ENCODE data around the gene CFAP91.

The CFAP91 gene

DNA sequence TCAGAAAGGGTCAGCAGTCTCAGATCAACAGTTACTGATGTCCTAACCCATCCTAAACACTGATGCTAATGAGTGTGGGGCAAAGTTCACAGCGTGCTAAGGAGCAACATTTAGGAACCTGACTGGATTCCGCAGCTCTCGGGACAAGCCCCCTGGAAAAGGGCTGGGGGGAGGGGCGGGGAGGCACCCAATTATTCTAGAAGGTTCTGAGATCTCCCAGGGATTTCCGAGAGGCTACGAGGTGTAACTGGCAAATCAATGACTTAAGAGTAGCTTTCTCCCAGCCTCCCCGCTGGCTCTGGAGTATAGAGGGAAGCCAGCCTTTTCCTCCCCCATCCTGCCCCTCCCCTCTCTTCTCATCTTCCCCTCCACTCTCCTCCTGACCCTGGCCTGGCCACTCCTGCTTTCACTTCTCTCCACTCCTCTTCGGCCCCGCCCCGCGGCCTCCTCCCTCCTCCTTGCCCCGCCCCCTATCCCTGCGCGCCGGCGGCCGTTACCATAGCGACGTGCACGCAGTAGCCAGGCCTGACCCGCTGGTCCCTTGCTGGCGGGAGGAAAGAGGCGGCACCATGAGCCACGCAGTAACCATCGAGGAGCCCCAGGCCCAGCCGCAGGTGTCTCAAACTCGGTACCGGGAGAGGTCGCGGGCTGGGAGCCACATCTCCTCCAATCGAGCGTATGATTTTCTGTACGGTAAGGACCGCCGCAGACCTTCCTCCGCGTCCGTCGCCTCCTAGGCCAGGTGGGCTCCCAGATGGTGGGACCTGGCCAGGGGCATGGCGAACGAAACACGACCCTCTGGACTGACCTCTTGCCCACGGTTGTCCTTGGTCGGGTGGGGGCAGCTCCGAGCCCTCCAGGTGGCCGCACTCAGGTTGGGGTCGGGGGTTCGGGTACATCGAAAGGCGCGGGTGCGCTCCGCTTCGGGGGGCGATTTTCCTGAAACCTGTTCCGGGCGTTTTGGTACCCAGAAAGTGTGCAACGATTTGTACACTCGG is at the start of gene CFAP91:
Gene CFAP91 (plus strand): TSS at position 493 of the 998 bp plus-strand sequence. CDS start 77 bp downstream, at position 570.
- DNase-seq (ENCODE audit: low read depth), result peak; percentile 74

DNA sequence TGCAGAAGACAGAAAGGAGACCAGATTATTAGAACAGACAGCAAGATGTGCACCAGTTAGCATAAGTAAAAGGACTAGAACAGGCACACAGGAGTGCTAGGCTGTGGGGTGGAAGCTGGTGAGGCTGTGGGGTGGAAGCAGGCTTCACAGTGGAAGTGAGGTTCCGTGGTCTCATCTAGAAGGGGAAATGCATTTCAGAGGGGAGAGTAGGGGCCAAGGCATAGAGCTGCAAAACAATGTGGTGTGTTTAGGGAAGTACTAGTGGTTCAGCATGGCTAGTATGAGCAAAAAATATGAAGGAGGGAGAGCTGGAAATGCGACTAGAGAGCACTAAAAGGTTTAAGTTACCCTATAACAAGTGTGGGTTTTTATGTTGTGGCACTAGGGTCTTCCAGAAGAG is 48.9 kb upstream of the CFAP91 start:
- no peak for DNase-seq (ENCODE audit: low read depth)

DNA sequence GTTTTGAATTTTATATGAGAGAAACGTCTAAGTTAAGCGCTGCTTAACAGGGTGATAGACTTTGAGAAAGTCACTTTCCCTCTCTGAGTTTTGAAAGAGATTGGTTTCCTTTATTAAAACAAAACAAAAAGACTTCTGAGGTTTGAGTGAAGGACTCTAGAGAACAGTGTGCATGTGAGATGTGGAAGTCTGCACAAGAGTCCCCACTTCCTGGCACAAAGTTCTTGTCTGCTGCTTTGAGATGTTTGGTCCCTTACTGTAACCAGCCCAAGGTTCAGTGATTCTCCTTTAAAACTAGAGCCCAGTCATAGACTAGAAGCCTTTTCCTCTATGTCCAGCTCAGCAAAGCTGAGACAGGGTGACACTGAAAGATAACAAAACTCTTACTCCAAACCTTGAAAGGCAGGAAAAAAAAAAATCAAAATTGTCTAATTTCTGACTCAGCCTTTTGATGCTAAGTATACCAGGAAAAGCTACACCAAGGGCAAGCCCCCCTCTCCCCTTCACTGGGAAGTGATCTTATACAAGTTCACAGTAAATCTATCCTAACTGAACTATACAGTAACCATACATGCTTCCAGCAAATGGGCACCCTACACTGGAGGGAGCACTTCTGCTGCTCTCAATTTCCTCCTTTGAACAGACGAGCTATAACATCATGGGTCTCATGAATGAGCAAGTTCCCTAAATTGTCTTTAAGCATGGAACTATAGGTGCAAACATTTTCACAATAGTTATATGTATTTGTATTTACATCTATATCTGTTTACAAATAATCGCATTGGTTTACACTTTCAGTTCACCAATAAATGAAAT is 44.7 kb upstream of the CFAP91 start:
- DNase-seq (ENCODE audit: low read depth), result no peak

DNA sequence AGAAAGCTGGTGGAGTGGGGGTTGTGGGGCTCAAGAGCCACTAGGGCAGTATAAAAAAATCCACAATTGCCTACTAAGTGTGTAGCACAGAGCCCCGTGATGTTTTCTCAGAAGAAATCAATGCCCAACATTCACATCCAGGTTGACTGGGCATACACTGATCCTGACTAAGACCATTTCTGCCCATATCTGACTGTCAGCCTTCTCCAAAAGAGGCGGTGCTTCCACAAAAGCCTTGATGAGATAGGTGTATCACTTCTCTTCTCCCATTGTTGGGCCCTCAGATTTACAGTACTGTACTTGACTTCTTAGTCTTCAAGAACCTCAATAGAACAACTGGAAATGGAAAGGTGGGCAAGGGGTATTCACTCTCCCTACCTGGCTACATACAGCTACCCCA is 43.8 kb upstream of the CFAP91 start:
- no peak for DNase-seq (ENCODE audit: low read depth)

DNA sequence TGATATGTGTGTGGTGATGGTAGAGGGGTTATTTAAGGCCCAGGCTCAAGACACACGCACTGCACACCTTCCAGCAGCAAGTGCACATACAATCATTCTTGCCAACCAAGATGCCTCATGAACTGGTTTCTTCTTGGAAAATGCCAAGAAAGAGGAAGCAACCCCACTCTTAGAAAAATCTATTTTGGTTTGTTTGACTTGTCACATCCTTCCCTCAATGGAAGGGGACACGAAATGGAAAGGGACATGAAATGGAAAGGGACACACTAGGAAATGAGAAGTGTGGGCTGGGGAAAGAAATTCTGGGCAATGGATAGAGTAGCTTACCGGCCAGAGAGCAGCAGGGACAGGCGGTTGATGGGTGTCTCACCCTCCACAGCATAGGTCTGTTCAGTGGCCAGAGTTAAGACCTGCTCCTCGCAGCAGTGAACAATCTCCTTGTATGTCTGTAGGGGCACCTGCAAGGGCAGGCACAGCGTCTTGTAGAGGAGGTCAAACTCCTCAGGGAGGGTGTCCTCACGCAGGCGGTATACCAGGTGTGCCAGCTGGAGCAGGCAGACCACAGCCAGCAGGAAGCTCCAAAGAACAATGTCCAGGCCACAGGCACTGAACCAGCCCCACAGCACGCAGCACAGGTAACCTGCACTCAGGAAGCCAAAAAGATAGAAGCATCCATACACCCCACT is 43.1 kb upstream of the CFAP91 start:
- DNase-seq (ENCODE audit: low read depth), result no peak

DNA sequence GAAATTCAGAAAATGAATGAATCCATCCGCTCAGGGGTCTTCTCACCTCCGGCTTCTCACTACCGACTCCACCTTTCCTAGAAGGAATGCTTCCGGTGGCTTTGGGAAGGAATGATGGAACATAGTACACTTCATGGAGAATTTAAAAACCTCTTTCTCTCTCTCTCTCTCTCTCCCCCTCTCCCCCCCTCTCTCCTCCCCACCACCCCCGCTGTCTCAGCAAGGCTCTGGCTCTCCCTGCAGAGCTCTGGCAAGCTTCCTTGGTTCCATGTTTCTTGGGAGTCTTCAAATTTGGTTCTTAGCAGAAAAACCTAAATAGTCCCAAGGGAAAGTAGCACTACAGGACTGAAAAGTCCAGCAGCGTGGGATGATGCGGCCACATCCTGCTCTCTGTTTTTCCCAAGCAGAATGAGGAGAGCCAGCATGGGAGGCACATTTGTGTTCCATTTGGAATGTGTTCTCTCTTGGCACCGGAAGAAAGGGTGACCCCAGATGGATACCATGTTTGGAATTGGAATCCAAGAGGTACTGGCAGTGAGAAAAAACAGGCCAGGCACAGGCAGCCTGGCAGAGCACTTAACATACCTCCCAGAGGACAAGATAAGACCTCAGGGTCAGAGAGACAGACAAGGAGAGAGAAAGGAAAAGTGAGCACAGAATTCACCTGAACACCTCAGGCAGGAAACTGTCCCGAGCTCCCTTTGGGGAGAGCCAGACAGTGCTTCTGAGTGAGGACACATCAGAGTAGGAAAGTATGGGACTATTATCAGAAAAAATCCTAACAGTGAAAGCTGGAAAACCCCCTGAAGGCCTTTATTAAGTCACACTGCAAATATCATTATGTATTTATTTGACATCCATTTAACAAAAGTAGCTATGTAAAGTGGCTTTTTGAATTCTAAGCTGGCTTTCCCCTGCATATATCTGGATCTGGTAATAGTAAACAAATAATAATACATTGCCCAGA is 42.1 kb upstream of the CFAP91 start, which contains the start of gene POPDC2:
Gene POPDC2 (minus strand): TSS at position 116 of the 967 bp plus-strand sequence. CDS start 166 bp downstream, outside the sequence.
- DNase-seq (ENCODE audit: low read depth), result no peak

DNA sequence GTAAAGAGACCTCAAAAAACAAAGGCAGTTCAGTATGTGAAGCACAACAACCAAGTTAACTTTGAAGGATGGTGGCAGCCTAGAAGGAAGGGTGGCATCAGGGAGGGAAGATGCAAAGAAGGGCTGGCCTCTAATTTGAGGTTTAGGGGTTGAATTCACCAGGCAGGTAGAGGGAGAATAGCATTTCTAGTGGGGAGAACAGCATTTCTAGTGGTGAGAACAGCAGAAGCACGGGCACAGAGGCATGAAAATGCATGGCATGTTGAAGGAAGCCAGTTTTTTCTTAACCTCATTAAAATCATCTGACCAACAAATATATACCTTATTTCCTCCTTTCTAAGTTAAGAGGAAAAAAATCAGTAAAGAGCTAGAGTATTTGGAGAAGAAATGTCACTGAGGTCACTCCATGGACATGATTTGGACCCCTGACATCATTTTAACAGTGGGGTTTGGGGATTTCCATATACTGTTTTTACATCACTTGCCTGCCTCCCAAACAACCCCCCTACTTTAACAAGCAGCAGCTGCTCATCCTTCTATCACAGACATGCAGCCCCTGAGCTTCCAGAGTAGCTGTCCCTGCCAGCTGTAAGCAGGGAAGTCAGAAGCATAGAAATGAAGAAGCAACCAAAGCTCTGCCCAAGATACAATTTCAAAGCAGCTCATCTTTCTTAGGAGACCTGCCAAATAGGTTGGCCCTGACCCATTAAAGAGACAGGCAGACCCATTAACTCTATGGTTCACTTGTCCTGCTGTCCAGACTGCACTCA is 40.0 kb upstream of the CFAP91 start:
- no peak for DNase-seq (ENCODE audit: low read depth)

DNA sequence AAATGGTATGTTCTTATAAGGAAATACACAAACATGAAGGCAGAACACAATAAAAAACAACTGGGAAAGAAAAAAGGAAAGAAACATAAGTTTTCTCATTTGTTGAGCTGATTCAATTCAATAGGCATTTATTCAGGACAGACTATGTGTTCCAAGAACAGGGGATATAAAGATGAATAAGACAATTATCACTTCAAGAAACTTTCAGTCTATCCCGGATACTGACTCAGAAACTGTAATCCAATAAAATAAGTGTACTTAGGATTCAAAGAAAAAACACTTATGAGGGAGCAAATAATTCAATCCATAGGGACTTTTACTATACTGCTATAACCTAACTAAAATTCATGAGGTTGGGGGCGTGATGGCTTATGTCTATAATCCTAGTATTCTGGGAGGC is 38.9 kb upstream of the CFAP91 start:
- no peak for DNase-seq (ENCODE audit: low read depth)

DNA sequence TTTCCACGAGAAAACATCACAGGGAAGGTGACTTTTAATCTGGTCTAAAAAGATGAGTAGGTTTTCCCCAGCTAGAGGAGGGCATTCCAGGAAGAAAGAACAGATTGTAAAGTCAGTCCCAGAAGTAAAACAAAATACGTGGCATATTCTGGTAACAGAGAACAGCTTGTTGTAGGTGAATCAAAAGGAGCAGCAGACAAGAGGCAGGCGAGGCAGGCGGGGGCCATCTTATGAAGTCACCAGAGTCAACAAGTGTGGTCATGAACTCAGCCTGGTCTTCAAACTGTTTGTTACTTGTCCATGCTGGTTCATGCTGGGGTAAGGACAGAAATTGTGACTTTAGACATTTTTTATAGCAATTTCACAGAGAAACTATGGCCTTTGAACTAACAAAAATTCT is 38.5 kb upstream of the CFAP91 start:
- no peak for DNase-seq (ENCODE audit: low read depth)

DNA sequence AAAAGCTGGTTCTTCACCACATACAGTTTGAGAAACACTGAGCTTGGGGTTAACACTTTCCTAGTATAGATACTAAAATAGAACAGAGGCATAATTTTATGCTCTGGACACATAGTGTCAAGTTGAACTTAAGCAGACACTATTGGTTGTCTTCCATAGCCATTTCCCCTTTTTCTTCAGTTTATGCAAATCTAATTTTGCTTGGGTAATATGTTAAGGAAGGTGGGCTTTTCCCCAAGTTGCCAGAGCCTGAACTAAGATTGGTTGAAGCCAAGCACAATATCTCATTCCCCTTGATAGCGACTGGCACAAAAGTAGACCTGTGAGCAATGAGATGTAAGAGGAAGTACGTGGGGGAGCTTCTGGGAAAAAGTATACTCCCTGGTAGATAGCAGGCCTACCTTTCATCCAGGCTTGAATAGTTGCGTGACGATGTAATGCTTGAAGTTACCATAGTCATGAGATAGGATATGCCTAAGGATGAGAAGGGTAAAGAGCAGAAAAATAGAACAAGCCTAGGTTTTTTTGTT is 37.9 kb upstream of the CFAP91 start:
- no peak for DNase-seq (ENCODE audit: low read depth)

DNA sequence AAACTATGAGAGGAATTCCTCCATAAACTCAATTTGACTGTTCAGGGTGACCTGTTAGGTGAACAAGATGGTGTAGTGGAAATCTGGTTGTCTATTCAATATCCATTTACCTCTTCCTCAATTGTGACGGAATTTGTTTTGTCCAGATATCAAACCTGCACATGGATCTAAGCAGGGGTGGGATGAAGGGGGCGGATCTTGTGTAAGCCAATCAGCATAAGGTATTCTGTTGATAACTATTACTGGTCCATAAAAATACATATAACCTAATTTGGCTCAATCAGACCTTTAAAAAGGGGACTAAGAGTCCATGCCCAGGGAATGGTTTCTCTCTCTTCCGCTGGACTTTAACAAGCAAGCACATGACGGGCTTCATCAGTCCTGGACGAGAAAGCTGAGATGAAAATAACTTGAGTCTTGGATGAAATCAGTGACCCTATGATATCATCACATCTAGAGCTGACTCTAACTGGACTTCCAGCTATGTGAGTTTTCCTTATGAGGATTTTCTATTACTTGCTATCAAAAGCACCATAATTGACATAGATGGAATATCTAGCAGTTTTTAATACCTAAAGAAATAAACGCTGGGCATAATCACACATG is 36.8 kb upstream of the CFAP91 start:
- no peak for DNase-seq (ENCODE audit: low read depth)

DNA sequence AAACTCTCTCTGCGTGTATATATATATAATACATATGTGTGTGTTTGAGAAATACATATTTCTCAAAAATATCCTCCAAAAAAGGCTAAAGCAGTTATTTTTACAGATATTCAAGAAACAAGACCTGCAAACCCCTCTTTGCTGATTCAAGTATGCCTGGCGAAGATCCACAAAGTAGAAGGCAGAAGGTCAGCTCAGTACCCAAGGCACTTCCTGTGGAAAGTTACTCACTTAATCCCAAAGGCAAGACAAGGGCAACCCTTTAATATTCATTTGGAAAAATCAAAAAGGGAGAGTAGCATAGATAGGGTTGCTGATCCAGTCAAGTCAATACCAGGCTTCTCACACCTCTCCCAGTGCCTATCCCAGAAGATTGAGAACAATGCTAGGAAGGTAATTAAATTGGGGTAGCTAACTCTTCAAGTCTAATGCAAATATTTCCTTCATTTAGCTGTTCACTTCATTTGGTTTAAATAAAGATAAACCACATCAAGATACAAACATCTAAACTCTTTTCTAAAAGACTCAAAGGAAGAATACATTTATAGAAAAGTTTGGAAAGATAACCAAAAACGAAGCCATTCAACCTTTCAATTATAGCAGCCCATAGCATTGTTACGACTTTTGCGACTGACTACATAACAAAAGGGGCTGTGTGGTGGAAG is 32.8 kb upstream of the CFAP91 start:
- DNase-seq (ENCODE audit: low read depth), result no peak

DNA sequence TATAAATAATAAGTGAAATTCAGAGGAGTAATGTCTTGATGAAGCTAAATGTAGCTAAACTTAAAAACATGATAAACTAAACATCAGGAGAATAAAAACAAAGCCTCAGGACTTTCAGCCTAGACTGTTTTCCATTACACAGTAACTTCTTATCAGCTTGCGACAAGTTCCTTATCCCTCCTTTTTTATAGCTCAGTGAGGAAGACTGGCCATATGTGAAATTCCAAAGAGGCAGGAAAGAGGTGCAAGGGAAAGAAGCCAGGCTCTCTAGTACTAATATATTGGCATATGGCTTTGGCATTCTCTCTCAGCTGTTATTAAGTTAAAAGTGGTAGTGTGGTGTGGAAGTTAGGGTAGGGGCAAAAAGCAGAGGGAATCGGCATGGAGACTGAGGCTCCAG is 30.0 kb upstream of the CFAP91 start:
- DNase-seq (ENCODE audit: low read depth), result no peak

DNA sequence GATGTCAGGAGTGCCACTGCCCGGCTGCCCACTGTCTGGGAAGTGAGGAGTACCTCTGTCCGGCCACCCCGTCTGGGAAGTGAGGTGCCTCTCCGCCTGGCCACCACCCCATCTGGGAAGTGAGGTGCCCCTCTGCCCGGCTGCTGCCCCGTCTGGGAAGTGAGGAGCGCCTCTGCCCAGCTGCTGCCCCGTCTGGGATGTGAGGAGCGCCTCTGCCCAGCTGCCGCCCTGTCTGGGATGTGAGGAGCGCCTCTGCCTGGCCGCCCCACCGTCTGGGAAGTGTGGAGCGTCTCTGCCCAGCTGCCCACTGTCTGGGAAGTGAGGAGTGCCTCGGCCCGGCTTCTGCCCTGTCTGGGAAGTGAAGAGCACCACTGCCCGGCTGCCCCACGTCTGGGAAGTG is 28.9 kb upstream of the CFAP91 start:
- no peak for DNase-seq (ENCODE audit: low read depth)

DNA sequence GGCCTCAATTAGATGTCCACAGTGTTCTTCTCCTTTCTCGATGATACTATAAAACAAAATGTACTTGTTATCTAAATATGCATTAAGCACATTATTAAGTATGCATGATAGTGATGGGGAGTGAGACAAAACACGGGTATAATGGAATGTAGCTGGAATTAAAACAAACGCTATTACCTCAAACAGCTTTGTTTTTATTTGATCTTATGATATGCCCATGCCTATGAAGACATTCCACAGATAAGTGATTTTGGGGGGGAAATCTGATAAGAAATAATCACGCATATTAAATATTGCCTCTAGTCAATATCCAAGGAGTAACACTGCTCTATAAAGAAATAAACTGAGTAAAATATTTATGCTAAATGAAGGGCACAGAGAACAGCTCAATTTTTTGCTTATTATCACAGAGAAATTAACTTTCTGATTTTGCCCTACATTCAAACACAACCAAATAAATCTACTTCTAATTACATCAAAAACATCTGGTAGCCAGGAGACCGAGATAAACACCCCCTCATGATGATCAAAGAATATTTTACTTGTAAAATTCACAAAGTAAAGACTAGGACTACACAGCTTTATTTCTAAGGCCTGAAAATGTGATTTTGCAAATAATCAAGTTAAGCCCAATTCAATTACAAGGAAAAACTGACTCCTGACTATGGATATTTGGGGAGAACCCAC is 27.5 kb upstream of the CFAP91 start:
- DNase-seq (ENCODE audit: low read depth), result no peak

DNA sequence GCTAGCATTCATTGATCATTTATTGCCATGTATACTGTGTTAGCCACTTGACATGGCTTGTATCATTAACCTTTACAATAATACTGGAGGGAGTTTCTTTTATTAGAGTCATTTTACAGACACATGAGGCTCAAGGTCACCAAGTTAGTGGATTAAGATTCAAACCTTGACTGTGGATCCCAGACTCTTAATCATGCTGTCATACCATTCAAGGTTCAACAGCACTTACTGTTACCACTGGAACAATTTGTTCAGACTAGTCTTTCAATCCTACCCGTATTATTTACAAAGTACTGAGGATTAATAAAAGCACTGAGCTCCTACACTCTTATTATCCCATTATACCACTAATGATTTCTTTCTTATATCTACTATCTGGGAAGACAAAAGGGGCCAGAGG is 26.8 kb upstream of the CFAP91 start:
- DNase-seq (ENCODE audit: low read depth), result no peak

DNA sequence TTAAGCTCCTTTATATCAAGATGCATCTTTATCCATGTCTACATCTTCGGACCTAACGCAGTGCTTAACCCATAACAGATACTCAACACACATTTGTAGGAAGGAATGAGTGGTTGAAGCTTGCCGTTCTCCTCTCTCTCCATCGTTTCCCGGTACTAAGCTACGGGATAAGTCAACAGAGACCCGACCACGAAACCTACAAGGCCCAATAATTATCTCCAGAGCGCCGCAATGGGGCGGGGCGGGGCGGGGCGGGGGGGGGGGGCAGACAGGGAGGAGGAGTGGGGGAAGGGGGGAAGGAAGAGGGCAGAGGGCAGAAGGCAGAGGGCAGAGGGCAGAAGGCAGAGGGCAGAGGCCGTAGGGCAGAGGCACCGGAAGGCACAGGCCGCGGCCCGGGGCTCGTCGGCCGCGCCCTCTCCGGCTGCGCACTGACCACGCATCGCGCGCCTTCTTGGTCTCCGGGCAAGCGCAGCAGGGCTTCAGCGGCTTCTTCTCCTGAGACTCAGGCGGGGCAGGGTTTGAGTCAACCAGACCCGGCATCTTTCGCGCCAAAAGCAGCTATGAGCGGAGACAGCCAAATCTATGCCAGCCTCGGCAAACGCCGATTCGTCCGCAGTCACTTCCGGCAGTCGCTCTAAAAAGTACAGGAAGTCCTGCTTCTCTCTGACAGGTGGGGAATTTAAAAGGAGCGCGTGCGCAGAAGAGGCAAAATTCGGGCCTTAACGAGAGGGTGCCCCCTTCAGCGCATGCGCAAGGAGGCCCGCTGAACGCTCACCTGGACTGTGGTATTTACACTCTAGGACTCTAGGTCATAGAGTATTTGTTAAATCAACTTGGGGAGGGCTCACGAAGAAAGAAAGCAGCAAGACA is 25.8 kb upstream of the CFAP91 start, which contains the start of gene COX17:
Gene COX17 (minus strand): TSS at position 636 of the 870 bp plus-strand sequence. CDS start 96 bp downstream, at position 540.
- peak; percentile 81 for DNase-seq (ENCODE audit: low read depth)
